ENCODE measurements around the gene CHRNG.

The CHRNG gene

GRCh38 chr2:232544674-232545073 is 5.2 kb downstream of the CHRNG start:
- no peak for TF ChIP-seq CTCF (conservative IDR thresholded peaks at IDR 0.05; ENCODE audit: low read depth, low read length)
- Histone ChIP-seq H3K27me3 (ENCODE audit: insufficient read depth, low read depth) (no peaks in the 10 kb centered on the region; the same call in 1 of the 2 replicates), H3K4me3 (IDR thresholded peaks at IDR 0.05; ENCODE audit: insufficient read depth, low read depth, low read length) (no peak overlapping the region), H3K79me2 (ENCODE audit: insufficient read depth, low read depth) (peaks cover 25% of the 10 kb centered on the region), H3K4me2 (no peak overlapping the region), H3K36me3 (ENCODE audit: insufficient read depth) (no peaks in the 10 kb centered on the region), H4K20me1 (ENCODE audit: insufficient read depth) (no peaks in the 10 kb centered on the region), H3K4me1 (ENCODE audit: low read depth, poor library complexity, severe bottlenecking) (no peaks in the 10 kb centered on the region), H3K9ac (no peak overlapping the region), H3K27ac (no peak overlapping the region), H2AFZ (ENCODE audit: low read depth) (no peak overlapping the region)

DNA sequence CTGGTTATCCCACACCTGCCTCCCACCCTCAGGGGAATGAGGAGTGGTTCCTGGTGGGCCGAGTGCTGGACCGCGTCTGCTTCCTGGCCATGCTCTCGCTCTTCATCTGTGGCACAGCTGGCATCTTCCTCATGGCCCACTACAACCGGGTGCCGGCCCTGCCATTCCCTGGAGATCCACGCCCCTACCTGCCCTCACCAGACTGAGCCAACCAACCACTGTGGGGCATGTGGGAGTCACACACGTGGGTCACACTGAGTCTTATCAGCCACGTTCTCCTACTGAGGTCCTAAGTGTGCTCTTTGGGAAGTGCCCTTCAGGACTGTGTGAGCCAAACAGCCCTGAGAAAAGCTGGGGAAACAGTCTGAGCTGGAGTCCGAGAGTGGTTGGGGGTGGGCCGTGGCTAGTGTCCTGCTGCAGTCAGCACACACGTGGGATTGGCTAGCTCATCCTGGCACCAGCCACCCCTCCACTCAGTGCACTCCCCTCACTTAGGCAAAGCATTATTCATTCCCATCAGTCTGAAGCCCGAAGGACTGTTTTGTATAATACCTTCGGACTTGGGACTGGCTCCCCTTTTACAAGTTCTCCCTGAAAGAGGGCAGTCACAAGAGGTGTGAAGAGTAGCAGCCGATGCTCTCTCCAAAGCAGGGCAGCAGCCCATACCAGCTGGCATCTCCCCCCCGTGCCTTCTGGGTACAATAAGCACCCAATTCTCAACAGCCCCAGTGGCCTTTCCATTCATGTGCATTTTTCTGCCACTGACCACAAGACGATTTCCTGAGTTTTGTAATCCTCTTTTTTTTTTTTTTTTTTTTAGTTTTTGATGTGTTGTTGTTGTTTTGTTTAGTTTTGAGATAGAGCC is 6.3 kb downstream of the CHRNG start:
- TF ChIP-seq CTCF (conservative IDR thresholded peaks at IDR 0.05; ENCODE audit: low read depth, low read length) = no peak
- no peaks in the 10 kb centered on the region for H3K36me3 ChIP-seq (ENCODE audit: insufficient read depth)
- H3K4me3 ChIP-seq (IDR thresholded peaks at IDR 0.05; ENCODE audit: insufficient read depth, low read depth, low read length) = no peak overlapping the region
- no peaks in the 10 kb centered on the region for H3K27me3 ChIP-seq (ENCODE audit: insufficient read depth, low read depth)
- no peak overlapping the region for H2AFZ ChIP-seq (ENCODE audit: low read depth)
- H3K4me1 ChIP-seq (ENCODE audit: low read depth, poor library complexity, severe bottlenecking) = no peaks in the 10 kb centered on the region
- no peak overlapping the region for H3K9ac ChIP-seq
- H3K27ac ChIP-seq = no peak overlapping the region
- peaks cover 28% of the 10 kb centered on the region for H3K79me2 ChIP-seq (ENCODE audit: insufficient read depth, low read depth)
- no peak overlapping the region for H3K4me2 ChIP-seq
- H4K20me1 ChIP-seq (ENCODE audit: insufficient read depth) = no peaks in the 10 kb centered on the region

DNA sequence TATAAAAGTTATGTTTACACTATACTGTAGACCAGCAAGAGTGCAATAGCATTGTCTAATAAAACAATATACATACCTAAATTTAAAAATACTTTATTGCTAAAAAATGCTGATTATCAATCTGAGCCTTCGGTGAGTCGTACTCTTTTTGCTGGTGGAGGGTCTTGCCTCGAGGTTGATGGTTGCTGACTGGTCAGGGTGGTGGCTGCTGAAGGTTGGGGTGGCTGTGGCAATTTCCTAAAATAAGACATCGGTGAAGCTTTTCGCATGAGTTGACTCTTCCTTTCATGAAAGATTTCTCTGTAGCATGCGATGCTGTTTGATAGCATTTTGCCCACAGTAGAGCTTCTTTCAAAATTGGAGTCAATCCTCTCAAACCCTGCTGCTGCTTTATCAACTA is 8.5 kb downstream of the CHRNG start:
- peaks cover 49% of the 10 kb centered on the region for H3K79me2 ChIP-seq (ENCODE audit: insufficient read depth, low read depth)
- H3K4me1 ChIP-seq (ENCODE audit: low read depth, poor library complexity, severe bottlenecking) = no peaks in the 10 kb centered on the region
- no peaks in the 10 kb centered on the region for H3K36me3 ChIP-seq (ENCODE audit: insufficient read depth)
- no peak overlapping the region for H3K27ac ChIP-seq
- TF ChIP-seq CTCF (conservative IDR thresholded peaks at IDR 0.05; ENCODE audit: low read depth, low read length) = no peak
- H4K20me1 ChIP-seq (ENCODE audit: insufficient read depth) = no peaks in the 10 kb centered on the region
- H2AFZ ChIP-seq (ENCODE audit: low read depth) = no peak overlapping the region
- no peak overlapping the region for H3K4me2 ChIP-seq
- H3K9ac ChIP-seq = no peak overlapping the region
- no peaks in the 10 kb centered on the region for H3K27me3 ChIP-seq (ENCODE audit: insufficient read depth, low read depth)
- H3K4me3 ChIP-seq (IDR thresholded peaks at IDR 0.05; ENCODE audit: insufficient read depth, low read depth, low read length) = no peak overlapping the region

DNA sequence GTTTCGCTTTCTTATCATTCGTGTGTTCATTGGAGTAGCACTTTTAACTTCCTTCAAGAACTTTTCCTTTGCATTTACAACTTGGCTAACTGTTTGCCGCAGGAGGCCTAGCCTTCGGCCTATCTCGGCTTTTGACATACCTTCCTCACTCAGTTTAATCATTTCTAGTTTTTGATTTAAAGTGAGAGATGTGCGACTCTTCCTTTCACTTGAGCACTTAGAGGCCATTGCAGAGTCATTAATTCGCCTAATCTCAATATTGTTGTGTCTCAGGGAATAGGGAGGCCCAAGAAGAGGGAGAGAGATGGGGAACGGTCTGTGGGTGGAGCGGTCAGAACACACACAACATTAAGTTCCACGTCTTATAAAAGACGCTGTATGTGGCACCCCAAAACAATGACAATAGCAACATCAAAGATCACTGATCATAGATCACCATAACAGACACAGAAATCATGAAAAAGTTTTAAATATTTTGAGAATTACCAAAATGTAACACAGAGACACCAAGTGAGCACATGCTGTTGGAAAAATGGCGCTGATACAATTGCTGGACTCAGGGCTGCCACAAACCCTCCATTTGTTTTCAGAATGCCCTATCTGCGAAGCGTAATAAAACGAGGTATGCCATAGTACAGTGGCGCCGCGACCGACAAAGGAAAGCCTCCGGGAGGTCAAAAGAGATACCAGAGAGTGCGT is 10.3 kb downstream of the CHRNG start:
- Histone ChIP-seq H3K4me3 (IDR thresholded peaks at IDR 0.05; ENCODE audit: insufficient read depth, low read depth, low read length) (no peak overlapping the region), H3K4me1 (ENCODE audit: low read depth, poor library complexity, severe bottlenecking) (no peaks in the 10 kb centered on the region), H4K20me1 (ENCODE audit: insufficient read depth) (no peaks in the 10 kb centered on the region; the same call in 1 of the 2 replicates), H3K27ac (peak overlapping the region; percentile 96), H3K27me3 (ENCODE audit: insufficient read depth, low read depth) (no peaks in the 10 kb centered on the region), H3K36me3 (ENCODE audit: insufficient read depth) (no peaks in the 10 kb centered on the region), H2AFZ (ENCODE audit: low read depth) (peak overlapping the region; percentile 72), H3K4me2 (peak overlapping the region; percentile 54), H3K79me2 (ENCODE audit: insufficient read depth, low read depth) (peaks cover 64% of the 10 kb centered on the region), H3K9ac (peak overlapping the region; percentile 96)
- TF ChIP-seq CTCF (conservative IDR thresholded peaks at IDR 0.05; ENCODE audit: low read depth, low read length) = no peak

Data from KMS-11 (cell line).